ENCODE measurements around the gene VWA8.
A peak's percentile ranks its signal among the peaks of the same experiment; 100 is the strongest.

VWA8 gene

GRCh38 chr13:41562541-41563178 is 398.2 kb downstream of the VWA8 start:
- H3K27ac ChIP-seq (ENCODE audit: extremely low read depth, low read depth, low read length): no peak overlapping the region
- H3K4me1 ChIP-seq (ENCODE audit: control insufficient read depth, insufficient read depth, low read length): peaks cover 6% of the 10 kb centered on the region; the same call in 1 of the 2 replicates
- no peaks in the 10 kb centered on the region for H3K36me3 ChIP-seq (ENCODE audit: control insufficient read depth in 2 of 2, insufficient read depth in 1 of 2, low read length in 2 of 2)
- no peak for TF ChIP-seq ZNF791 (tag by site-specific recombination; IDR thresholded peaks at IDR 0.05)
- TF ChIP-seq ZBTB21 (tag by site-specific recombination; IDR thresholded peaks at IDR 0.05): 0 out of 2 replicates have a peak, but pooled peaks have one; percentile 41
- TF ChIP-seq FEZF1 (tag by site-specific recombination; IDR thresholded peaks at IDR 0.05): peak; percentile 62
- peak; percentile 77 for TF ChIP-seq PRDM6 (tag by site-specific recombination; IDR thresholded peaks at IDR 0.05)
- no peak for TF ChIP-seq ZSCAN5A (tag by site-specific recombination; IDR thresholded peaks at IDR 0.05)
- TF ChIP-seq ATF2 (tag by site-specific recombination; IDR thresholded peaks at IDR 0.05; ENCODE audit: low read depth): peak; percentile 46; the same call in 1 of the 2 replicates
- ChIA-PET POLR2A (no interaction called here), CTCF (interaction anchor here (1.0 kb wide), 1 partner anchor 24 kb away, joined by 3 read pairs; no protein-coding TSS in a partner anchor)
- no peak overlapping the region for H3K4me3 ChIP-seq (ENCODE audit: low read depth, low read length)
- H3K9me3 ChIP-seq (ENCODE audit: control insufficient read depth, insufficient read depth, low read depth, low read length): no peaks in the 10 kb centered on the region

GRCh38 chr13:41562083-41562482 is 398.8 kb downstream of the VWA8 start:
- ChIA-PET CTCF (interaction anchor here (1.0 kb wide), 1 partner anchor 23 kb away, joined by 3 read pairs; no protein-coding TSS in a partner anchor), POLR2A (interaction anchor here (1.6 kb wide), 1 partner anchor 52 kb away, joined by 3 read pairs; no protein-coding TSS in a partner anchor)
- H3K36me3 ChIP-seq (ENCODE audit: control insufficient read depth in 2 of 2, insufficient read depth in 1 of 2, low read length in 2 of 2): no peaks in the 10 kb centered on the region
- H3K27ac ChIP-seq (ENCODE audit: extremely low read depth, low read depth, low read length): no peak overlapping the region
- H3K4me3 ChIP-seq (ENCODE audit: low read depth, low read length): no peak overlapping the region
- H3K9me3 ChIP-seq (ENCODE audit: control insufficient read depth, insufficient read depth, low read depth, low read length): no peaks in the 10 kb centered on the region
- TF ChIP-seq ZNF19 (tag by site-specific recombination; IDR thresholded peaks at IDR 0.05; ENCODE audit: low read depth) (no peak), ZNF561 (tag by site-specific recombination; IDR thresholded peaks at IDR 0.05; ENCODE audit: borderline replicate concordance) (no peak), ZNF548 (tag by site-specific recombination; IDR thresholded peaks at IDR 0.05) (no peak), ZNF704 (tag by site-specific recombination; IDR thresholded peaks at IDR 0.05) (no peak)
- peaks cover 6% of the 10 kb centered on the region; the same call in 1 of the 2 replicates for H3K4me1 ChIP-seq (ENCODE audit: control insufficient read depth, insufficient read depth, low read length)

GRCh38 chr13:41561170-41561569 is 399.7 kb downstream of the VWA8 start:
- Histone ChIP-seq H3K4me3 (ENCODE audit: low read depth, low read length) (no peak overlapping the region), H3K9me3 (ENCODE audit: control insufficient read depth, insufficient read depth, low read depth, low read length) (no peaks in the 10 kb centered on the region), H3K27ac (ENCODE audit: extremely low read depth, low read depth, low read length) (no peak overlapping the region), H3K36me3 (ENCODE audit: control insufficient read depth in 2 of 2, insufficient read depth in 1 of 2, low read length in 2 of 2) (no peaks in the 10 kb centered on the region), H3K4me1 (ENCODE audit: control insufficient read depth, insufficient read depth, low read length) (peaks cover 6% of the 10 kb centered on the region; the same call in 1 of the 2 replicates)
- CTCF ChIA-PET: no interaction called here
- POLR2A ChIA-PET: interaction anchor here (1.6 kb wide), 1 partner anchor 51 kb away, joined by 3 read pairs; no protein-coding TSS in a partner anchor
- TF ChIP-seq MYNN (tag by site-specific recombination; IDR thresholded peaks at IDR 0.05; ENCODE audit: borderline replicate concordance) (no peak), ZNF639 (tag by site-specific recombination; IDR thresholded peaks at IDR 0.05) (no peak), ZNF600 (tag by site-specific recombination; IDR thresholded peaks at IDR 0.05) (no peak), ZNF174 (tag by site-specific recombination; IDR thresholded peaks at IDR 0.05) (no peak), OSR2 (tag by site-specific recombination; IDR thresholded peaks at IDR 0.05) (no peak), KLF1 (tag by site-specific recombination; IDR thresholded peaks at IDR 0.05) (no peak), ZEB2 (tag by site-specific recombination; IDR thresholded peaks at IDR 0.05) (no peak), ZNF121 (tag by site-specific recombination; IDR thresholded peaks at IDR 0.05) (no peak), SCRT2 (tag by site-specific recombination; IDR thresholded peaks at IDR 0.05) (no peak), ZNF292 (tag by site-specific recombination; IDR thresholded peaks at IDR 0.05; ENCODE audit: borderline replicate concordance, low read depth) (no peak), SP7 (tag by site-specific recombination; IDR thresholded peaks at IDR 0.05) (no peak), ZNF792 (tag by site-specific recombination; IDR thresholded peaks at IDR 0.05) (no peak), GFI1B (tag by site-specific recombination; IDR thresholded peaks at IDR 0.05) (no peak), KLF9 (tag by site-specific recombination; IDR thresholded peaks at IDR 0.05; ENCODE audit: low read depth) (no peak), ZNF157 (tag by site-specific recombination; IDR thresholded peaks at IDR 0.05) (no peak), ZNF19 (tag by site-specific recombination; IDR thresholded peaks at IDR 0.05; ENCODE audit: low read depth) (no peak)
